Nephron (organoid): ENCODE results near the gene WWOX.
A peak's percentile ranks its signal among the peaks of the same experiment; 100 is the strongest.

ENCODE experiments used
- H3K27ac Mint-ChIP-seq, 3 experiments: 2 replicates each; pipeline ENCODE4 v1.8.0; 2020; ENCODE audit warnings: mixed read lengths in 3 of 3, mild to moderate bottlenecking in 2 of 3, moderate library complexity in 1 of 3
- H3K27me3 Mint-ChIP-seq: 2 replicates; pipeline ENCODE4 v1.8.0; 2021; ENCODE audit warnings: low read depth, mild to moderate bottlenecking, moderate library complexity, mixed read lengths
- H3K36me3 Mint-ChIP-seq: 2 replicates; pipeline ENCODE4 v1.8.0; 2020; ENCODE audit warnings: low read depth, mixed read lengths
- H3K4me1 Mint-ChIP-seq: 2 replicates; pipeline ENCODE4 v1.8.0; 2020; ENCODE audit warnings: mixed read lengths
- H3K4me3 Mint-ChIP-seq, 3 experiments: 2 replicates each; pipeline ENCODE4 v1.8.0; 2020; ENCODE audit warnings: mild to moderate bottlenecking in 3 of 3, mixed read lengths in 3 of 3, moderate library complexity in 2 of 3
- H3K9me3 Mint-ChIP-seq: 2 replicates; pipeline ENCODE4 v1.8.0; 2020; ENCODE audit warnings: mixed read lengths
- TF ChIP-seq, protein P1 (sequence below), 3 experiments: fragments of 200-600 bp; sonication (generic); IDR thresholded peaks; one replicate each; pipeline ENCODE4 v1.5.0; 2021; ENCODE audit warnings: antibody characterized with exemption in 3 of 3; ENCODE audit not compliant: unreplicated experiment in 3 of 3

The WWOX gene

DNA sequence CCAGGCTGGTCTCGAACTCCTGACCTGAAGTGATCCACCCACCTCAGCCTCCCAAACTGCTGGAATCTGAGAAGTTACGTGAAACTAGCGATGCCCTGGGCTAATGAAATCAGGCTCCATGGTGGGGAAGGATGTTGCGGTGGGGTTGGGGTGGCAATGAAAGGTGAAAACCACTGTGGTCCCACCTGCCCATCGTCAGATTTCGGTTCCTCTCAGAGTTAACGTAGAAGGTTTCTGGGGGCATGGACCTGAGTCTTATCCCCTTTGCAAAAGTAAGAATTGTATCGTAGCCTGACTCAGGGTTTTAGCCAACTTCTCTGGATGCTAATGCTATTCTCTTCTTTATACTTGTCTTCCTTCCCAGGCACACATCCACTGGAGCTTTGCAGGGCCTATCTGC lies 402.3 kb downstream of the WWOX start:
- peaks cover 4% of the 10 kb centered on the region for H3K9me3 Mint-ChIP-seq
- no peak overlapping the region for H3K4me3 Mint-ChIP-seq
- peaks cover 6% of the 10 kb centered on the region for H3K36me3 Mint-ChIP-seq
- peaks cover 66% of the 10 kb centered on the region for H3K4me1 Mint-ChIP-seq
- TF ChIP-seq, protein P1, sequence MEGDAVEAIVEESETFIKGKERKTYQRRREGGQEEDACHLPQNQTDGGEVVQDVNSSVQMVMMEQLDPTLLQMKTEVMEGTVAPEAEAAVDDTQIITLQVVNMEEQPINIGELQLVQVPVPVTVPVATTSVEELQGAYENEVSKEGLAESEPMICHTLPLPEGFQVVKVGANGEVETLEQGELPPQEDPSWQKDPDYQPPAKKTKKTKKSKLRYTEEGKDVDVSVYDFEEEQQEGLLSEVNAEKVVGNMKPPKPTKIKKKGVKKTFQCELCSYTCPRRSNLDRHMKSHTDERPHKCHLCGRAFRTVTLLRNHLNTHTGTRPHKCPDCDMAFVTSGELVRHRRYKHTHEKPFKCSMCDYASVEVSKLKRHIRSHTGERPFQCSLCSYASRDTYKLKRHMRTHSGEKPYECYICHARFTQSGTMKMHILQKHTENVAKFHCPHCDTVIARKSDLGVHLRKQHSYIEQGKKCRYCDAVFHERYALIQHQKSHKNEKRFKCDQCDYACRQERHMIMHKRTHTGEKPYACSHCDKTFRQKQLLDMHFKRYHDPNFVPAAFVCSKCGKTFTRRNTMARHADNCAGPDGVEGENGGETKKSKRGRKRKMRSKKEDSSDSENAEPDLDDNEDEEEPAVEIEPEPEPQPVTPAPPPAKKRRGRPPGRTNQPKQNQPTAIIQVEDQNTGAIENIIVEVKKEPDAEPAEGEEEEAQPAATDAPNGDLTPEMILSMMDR (IDR thresholded peaks at IDR 0.05; ENCODE audit: unreplicated experiment in 3 of 3), result no peak
- H3K27me3 Mint-ChIP-seq, result peaks cover 15% of the 10 kb centered on the region
- H3K27ac Mint-ChIP-seq, result peak overlapping the region in 1 of 3 experiments; percentile 72

DNA sequence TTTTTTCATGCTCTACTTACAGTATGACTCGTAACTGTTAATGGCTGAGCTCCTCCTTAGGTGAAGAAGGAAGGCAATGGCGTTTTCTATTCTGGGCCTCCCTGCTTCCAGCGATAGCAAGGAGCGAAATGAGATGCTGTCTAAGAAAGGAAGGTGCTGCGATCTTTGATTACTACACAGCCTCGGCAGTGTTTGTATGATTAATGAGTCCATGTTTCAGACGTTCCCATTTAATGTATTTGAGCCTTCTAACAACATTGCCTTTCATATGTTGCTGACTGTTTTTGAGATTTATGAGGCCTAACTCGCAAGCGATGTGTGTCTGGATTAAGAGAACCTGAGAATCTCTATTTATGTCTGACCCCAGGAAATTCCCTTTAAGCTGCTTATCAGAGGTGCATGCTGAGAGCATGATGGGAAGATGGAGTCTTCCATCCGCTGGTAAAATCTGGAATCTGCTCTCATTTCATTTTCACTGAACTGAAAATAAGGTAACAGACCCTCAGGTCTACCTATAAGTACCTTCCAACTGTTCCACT lies 403.4 kb downstream of the WWOX start:
- TF ChIP-seq, protein P1 (IDR thresholded peaks at IDR 0.05; ENCODE audit: unreplicated experiment in 3 of 3), result no peak
- Mint-ChIP-seq H3K27me3 (peaks cover 15% of the 10 kb centered on the region), H3K4me1 (peaks cover 75% of the 10 kb centered on the region), H3K9me3 (no peaks in the 10 kb centered on the region), H3K36me3 (no peaks in the 10 kb centered on the region), H3K27ac (peak overlapping the region in 2 of 3 experiments; percentile 37 to 58), H3K4me3 (no peak overlapping the region)

GRCh38 chr16:78503602-78504001 lies 404.1 kb downstream of the WWOX start:
- Mint-ChIP-seq H3K9me3 (no peaks in the 10 kb centered on the region), H3K4me1 (peaks cover 75% of the 10 kb centered on the region), H3K27ac (peak overlapping the region; percentile 56 to 91 (median 89)), H3K27me3 (peaks cover 18% of the 10 kb centered on the region), H3K36me3 (no peaks in the 10 kb centered on the region), H3K4me3 (no peak overlapping the region)
- TF ChIP-seq, protein P1 (IDR thresholded peaks at IDR 0.05; ENCODE audit: unreplicated experiment in 3 of 3), result peak; percentile 87 to 90 (median 89)

GRCh38 chr16:78504401-78504851 lies 405.0 kb downstream of the WWOX start:
- Mint-ChIP-seq H3K4me1 (peaks cover 73% of the 10 kb centered on the region), H3K36me3 (no peaks in the 10 kb centered on the region)

DNA sequence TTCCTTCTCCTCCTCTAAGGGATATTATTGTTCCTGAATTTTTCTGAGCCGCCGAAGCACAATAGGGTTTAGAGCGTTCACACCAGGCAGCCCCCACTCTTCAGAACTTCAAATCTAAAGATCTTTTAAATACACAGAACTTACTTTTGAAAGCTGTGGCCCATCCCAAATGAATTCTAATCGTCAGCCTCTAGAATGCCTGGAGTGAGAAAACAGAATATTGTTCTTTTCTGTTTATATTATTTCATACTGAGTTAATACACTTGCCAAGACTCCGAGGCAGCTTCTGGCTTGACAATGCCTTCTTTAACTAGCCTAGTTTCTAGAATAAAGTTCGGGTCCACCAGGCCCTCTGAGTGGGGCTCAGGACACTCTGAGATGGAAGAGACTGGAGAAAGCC lies 405.6 kb downstream of the WWOX start:
- H3K27me3 Mint-ChIP-seq, result peaks cover 26% of the 10 kb centered on the region
- TF ChIP-seq, protein P1 (IDR thresholded peaks at IDR 0.05; ENCODE audit: unreplicated experiment in 3 of 3), result no peak
- no peaks in the 10 kb centered on the region for H3K9me3 Mint-ChIP-seq
- H3K4me1 Mint-ChIP-seq, result peaks cover 67% of the 10 kb centered on the region
- H3K36me3 Mint-ChIP-seq, result no peaks in the 10 kb centered on the region
- H3K4me3 Mint-ChIP-seq, result peak overlapping the region in 1 of 3 experiments; percentile 10
- H3K27ac Mint-ChIP-seq, result peak overlapping the region; percentile 77 to 95 (median 91)

More at GRCh38 chr16:78504401-78504851, 405.0 kb downstream of the WWOX start:
- Mint-ChIP-seq H3K27me3 (peaks cover 22% of the 10 kb centered on the region), H3K4me3 (peak overlapping the region in 1 of 3 experiments; percentile 19), H3K27ac (peak overlapping the region; percentile 77 to 91 (median 89)), H3K9me3 (no peaks in the 10 kb centered on the region)
- TF ChIP-seq, protein P1 (IDR thresholded peaks at IDR 0.05; ENCODE audit: unreplicated experiment in 3 of 3), result no peak
